GM21529 (cell line): ENCODE data around the gene ZNF790.
"Not testable (repeated sequence)": the region's sequence is repeated elsewhere in the genome, so short reads cannot be mapped to it uniquely, and the experiment has no call there.

ENCODE experiments used
- ATAC-seq: cut with Tn5 transposase; IDR thresholded peaks from one replicate; pipeline ENCODE4 v1.9.1; 2021; ENCODE audit not compliant: unreplicated experiment

ZNF790 gene

DNA sequence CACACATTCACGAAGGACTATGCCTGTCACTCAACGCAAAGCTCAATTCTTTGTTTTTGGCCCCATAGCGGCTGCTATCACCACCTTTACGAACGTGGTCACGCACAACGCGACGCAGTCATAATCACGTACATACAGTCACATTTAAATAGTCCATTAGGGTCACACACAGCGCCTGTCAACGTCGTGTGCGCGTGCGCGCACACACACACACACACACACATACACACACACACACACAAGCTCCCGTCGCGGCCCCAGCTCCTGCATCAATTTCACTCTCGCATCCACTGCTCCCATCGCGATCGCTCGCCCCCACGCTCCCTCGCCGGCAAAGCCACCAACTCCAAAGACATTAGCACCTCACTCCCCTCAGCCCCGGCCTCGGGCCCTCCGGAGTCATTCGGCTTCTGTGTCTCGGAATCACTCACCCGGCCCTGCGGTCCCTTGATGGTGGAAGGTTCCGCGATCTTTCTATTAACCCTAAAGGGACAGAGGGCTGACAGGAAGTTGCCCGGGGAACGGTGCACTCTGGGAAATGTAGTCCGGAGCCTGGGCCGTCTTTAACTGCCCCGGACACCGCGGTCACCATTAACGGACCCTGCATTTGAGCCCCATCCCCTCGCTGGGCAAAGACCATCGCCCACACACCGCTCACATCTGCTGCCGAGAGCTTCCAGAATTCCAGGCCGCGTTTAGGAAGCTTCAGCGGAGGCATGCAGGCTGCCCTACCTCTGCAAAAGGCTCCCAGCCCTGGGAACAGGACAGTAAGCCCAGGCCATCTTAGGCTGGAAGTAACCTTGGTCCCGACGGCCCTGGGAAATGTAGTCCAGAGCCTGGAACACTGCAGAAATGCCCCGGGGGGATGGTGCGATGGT is at the start of gene ZNF790:
Gene ZNF790, minus strand, starts transcription at position 482 of the 878 bp plus-strand sequence. CDS start 12,768 bp downstream, outside the sequence.
- ATAC-seq: peak; percentile 90

- ATAC-seq: no peak
These were observed 39.1 kb upstream of the ZNF790 start for GRCh38 chr19:36876993-36877938.

DNA sequence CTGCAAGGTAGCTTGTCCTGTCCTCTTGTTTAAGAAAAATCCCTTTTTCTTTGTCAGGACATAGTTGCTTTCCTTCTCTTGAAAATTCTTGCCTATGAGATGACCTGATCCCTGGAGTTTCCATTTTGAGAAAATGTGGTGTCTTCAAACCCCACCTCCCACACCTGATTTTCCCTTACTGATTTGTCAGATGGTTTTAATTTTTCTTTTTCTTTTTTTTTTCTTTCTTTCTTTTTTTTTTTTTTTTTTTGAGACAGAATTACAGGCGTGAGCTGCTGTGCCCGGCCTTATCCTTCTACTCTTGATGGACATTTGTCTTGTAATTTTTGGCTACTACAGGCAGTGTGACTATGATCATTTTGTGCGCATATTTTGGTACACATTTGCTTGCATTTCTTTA is 13.7 kb upstream of the ZNF790 start:
- no peak for ATAC-seq

DNA sequence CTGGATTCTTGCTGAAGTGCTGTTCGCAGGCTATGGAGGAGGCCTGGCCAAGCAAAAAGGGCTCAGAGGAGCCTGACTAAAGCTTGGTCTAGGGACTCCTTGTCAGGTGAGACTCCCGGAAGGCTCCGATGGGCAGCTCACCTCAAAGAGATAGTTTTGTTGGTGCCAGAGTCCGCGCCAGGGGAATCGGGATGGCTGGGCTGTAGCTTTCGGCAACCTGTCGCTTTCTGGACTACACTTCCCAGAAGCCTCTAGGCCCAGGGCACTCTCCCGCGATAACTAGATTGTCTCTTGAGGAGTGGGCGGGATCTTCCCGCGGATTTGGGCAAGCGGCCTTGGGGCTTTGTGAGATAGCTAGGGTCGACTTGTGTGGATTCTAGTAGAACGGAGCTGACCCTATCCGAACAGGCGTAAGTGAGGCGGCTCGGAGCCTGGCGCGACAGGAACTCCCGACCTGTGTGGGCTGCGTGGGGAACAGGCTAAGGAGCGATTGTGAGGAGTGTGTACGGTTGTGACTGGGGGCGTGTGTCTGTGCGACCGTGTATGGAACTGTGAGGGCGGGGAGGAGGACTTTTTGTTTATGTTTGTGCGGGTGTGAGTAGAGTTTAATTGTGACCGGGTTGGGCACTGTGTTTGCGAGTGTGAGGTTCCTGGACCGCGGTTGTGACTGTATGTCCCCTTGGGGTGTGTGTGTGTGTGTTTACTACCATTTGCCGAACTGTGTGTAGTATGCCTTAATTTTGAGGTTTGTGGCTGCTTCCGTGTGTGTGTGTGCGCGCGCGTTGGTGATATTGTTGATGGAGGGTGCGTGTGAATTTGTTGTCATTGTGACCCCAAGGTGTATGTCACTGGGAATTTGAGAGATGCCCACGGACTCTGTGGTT is 12.6 kb upstream of the ZNF790 start, which contains the start of gene ZNF345:
Gene ZNF345, plus strand, starts transcription at position 318 of the 884 bp plus-strand sequence. CDS start 25,955 bp downstream, outside the sequence.
- peak; percentile 77 for ATAC-seq

DNA sequence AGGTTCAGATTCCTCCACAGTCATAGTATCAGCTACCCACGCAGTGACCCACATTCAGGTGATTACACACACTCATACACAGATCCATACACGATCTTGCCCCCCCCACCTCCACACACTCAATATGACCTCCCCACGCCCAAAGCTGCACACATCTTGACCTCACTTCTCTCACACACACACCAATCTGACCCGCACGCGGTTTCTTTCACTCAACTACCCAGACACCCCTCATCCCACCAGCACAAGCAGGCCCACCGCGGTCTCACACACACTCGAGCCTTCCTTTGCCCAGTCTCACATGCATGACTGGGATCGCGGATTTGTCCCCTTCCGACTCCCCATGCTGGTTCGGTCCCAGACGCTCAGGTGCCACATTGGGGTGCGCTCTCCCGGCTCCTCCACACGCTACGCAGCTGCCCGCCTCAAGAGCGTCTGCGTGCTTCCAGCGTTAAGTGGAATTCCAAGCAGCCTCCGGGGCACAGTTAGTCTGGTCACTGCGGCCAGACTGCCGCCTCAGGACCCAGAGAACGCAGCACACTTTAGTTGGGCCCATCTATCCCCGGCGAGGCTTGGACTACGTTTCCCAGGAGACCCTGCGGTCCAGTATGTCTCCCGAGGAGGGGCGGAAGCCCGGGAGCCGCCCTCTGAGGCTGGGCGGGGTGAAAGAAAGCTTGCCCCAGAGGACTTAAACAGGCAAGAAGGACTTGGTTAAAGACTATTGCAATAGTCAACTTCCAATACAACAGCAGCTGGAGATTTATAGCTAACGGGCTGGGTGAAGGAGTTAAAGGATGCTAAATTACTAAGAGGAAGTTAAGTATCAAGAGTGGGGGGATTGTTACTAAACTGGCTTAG is 11.7 kb upstream of the ZNF790 start:
- peak; percentile 86 for ATAC-seq

- ATAC-seq: no peak
These were observed 9.8 kb upstream of the ZNF790 start for GRCh38 chr19:36847968-36848367.

DNA sequence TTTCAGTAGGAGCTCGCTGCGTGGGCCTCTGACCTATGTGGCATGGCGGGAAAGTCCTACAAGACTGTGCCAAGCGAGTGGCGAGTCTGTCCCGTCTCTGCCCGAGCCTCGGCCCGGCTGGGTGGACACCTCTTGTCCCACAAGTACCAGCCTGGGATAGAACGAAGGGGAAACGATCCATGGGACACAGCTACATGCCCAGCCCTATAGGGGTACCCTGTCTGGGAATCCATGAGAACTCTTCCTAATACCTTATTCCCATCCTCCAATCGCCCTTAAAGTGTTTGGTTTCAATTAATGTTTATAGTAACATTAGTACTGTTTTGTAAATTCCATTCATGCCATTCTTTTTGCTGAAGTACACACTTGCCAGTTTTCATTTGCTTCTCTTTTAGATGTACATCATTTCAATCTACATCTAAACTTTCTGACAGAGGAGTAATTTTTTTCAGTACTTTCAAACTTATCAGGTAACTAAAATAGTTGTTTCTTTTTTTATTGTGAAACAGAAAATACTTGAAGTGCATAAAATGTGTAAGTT is 667 bp upstream of the ZNF790 start:
- ATAC-seq: no peak

DNA sequence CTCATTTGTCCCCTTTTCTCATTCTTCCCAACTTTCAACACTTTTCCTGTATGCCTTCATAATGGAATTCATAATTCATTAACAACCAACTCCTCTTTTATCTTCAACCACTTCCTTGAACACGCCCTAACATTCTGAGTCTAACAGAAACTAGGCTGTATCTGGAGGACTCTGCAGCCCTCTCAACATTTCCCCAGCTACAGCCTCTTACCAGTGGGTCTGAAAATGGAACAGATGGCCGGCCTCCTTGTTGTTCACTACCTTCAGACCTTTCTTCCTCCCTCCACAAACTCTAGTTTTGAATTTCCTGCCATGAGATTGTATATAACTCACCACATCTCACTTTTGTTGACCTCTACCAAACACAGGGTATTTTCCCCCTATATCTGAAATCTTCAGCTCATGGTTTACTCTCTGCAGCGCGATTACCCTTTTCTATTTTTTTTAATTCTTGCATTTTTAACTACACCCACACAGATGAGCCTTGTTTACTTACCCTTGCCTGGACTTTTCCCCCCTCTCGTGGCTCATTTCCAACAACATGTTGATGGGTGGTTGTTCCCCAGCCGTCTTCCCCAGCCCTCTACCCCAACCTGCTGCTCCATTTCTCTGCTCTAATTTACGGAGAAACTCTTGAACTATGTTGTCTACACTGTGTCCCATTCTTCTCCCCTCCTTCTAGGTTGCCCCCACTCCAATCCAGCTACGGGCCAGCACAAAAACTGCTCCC is 846 bp downstream of the ZNF790 start:
- peak; percentile 1 for ATAC-seq

GRCh38 chr19:36833430-36833829 is 4.8 kb downstream of the ZNF790 start:
- ATAC-seq: no peak

DNA sequence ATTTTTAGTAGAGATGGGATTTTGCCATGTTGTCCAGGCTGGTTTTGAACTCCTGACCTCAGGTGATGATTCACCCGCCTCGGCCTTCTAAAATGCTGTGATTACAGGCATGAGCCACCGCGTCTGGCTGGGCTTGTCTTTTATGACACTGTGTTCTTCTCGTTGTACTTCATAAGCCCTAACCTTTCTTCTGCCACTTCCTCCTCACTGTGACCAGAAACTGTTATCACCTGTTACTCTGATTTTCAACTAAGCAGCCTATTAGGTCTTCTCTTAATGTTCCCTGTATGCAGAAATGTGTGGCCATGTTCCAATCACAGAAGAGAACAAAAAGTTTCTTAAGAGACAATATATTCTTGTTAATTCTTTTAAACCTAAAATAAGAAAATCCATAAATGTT is 16.4 kb downstream of the ZNF790 start:
- ATAC-seq: no peak

GRCh38 chr19:36819130-36819630 is 19.0 kb downstream of the ZNF790 start:
- no peak for ATAC-seq

GRCh38 chr19:36807029-36807428 is 31.2 kb downstream of the ZNF790 start:
- no peak for ATAC-seq

DNA sequence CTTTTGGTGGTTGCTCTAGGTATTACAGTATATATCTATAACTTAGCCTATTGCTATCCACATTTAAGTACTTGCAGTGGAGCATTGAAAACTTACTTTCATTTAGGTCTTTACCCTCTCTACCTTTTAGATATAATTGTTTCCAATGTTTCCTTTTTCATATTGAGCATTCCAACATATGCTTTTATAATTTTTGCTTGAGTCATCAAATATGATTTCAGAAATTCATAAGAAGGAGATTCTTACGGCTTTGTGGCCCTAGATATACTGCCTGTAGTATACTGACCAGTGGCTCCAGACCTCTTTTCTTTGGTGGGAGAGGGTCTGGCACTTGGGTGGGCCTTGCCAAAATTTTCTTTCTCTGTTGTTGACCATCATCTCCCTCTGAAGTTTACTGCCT is 32.8 kb downstream of the ZNF790 start:
- ATAC-seq: no peak

DNA sequence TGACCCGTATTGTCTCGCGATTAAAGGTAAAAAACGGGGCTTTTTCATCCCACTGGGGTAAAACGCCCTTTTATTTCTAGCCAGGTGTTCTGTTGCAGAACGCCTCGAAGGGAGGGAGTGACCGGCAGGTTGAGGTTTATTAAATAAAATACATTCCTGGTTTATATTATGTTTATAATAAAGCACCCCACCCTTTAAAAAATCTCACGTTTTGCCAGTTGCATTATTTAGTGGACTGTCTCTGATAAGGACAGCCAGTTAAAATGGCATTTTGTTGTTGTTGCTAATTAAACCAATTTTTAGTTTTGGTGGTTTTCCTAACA is 40.4 kb downstream of the ZNF790 start:
- ATAC-seq: no peak

GRCh38 chr19:36796714-36796992 is 41.5 kb downstream of the ZNF790 start:
- ATAC-seq: no peak

DNA sequence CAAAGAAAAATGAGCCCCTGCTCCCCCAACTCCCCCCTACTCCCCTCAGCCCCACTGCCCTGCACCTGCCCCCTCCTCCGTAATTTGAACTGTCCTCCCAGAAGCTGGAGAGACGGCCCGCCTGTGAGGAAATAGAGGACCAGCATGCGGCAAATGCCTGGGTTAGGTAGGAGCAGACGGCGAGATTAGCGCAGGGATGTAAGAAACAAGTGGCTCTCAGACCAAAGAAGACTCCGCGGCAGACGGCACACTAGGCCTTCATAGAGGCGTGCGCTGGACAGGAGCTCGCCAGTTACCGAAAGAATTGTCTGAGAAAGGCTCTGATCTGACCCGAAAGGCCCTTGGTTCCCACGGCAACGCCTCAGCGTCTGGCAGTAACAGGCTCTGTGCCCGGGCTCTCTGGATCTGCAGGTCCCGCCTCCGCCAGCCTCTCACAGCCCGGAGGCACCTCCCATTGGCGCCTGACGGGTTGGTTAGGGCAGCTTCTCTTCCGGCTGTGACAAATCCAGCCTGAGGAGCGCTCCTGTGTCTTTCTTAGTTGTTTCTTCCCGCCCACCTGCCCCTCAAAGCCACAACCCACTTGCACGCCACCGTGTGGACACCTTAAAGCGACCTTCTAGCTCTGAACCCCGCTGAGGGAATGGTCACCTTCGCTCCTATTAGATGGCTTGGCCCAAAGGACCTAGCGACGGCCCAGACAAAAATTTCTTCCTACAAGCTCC is 46.6 kb downstream of the ZNF790 start:
- ATAC-seq: not testable (repeated sequence)

DNA sequence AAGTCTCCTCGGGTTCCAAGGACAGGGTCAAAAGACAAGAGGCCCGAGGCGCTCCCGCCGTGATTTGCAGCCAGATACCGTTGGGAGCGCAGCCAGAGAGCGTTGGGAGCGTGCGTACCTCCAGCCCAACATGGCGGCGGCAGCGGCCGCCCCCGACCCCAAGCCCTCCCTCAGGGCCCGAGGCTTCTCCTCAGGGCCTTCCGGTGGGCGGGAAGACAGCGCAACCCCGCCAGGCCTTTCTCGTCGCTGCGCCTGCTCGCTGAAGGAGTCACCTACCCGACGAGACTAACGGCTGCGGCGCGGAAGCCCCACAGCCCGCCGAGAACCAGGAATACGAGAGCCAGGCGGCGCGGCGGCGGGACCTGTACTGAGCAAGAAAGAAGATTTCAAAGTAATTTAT is 62.4 kb downstream of the ZNF790 start:
- ATAC-seq: no peak

DNA sequence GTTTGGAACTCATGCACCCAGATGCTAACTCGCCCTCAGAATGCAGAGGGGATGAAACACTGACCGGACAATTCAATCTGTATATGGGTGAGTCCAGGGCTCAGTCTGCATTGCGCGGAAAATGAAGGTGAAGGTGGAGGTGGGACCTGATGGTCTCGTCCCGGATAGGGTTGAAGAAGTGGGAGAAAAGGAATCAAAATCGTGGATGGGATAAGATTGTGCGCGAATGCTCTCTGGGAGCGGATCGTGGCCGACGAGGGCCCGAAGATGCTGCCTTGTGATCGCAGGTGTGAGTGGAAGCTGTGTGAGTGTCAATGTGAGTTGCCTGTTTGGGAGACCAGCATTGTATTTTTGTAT is 65.0 kb downstream of the ZNF790 start:
- ATAC-seq: peak; percentile 15
